DMS53 (cell line): ENCODE measurements around the gene SYNJ2.

ENCODE experiments used
- DNase-seq: peaks from one replicate; lab custom pipeline; 2025; lab: John Stamatoyannopoulos, UW

Gene SYNJ2

DNA sequence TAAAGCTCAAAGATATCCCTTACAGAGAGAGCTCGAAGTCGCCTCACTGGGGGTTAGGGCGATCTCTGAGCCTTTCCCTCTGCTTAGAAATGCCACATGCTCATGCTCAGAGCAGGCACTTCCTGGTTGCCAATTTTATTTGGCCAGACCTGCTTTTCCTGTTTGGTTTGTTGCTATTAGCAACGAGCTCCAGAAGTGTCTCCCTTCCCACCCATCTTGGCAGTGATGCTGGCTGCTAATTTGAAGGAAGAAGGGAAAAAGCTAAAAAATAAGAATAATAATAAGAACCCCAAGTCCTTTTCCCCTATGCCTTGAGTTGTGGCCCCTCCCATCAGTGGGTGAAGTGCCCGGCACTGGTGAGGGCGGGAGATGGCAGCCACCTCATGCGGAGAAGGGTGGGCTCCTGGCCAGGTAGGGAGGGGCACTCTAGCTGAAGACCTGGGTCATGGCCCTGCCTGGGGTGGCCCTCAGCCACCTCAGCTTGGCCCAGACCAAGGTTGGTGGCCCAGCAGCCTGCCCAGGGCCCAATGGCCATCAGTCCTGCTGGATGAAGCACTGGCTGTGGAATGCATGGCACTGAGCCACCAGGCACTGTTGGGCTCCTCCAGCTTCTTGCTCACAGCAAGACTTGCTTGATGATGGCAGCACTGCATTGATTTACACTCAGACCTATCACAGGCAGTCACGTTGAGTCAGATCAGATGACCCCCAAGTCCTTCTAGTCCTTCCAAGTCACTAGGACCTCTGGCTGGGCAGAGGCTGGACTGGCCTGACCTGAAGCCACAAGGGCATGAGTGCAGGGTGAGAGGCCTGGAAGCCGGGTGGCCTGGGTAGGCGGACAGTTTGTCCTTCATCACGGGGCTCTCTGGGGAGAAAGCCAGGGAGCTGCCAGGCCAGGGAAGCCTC, 79.0 kb downstream of the SYNJ2 start:
- peak; percentile 89 for DNase-seq

DNA sequence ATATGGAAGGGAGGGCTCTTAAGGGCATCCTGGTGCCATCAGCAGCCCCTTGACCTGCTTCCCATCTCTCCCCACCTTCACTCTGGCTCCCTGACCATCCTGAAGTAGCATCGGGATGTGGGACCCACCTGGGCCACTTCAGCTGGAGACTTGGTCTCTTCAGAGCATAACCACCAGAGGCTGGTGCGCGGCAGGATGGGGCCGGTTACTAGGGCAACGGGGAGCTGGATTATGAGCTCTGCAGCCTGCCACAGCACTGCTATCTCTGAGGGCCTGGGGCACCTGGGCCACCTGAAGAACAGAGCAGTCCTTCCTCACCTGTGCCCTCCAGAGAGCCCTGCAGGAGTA, 79.7 kb downstream of the SYNJ2 start:
- peak; percentile 7 for DNase-seq

DNA sequence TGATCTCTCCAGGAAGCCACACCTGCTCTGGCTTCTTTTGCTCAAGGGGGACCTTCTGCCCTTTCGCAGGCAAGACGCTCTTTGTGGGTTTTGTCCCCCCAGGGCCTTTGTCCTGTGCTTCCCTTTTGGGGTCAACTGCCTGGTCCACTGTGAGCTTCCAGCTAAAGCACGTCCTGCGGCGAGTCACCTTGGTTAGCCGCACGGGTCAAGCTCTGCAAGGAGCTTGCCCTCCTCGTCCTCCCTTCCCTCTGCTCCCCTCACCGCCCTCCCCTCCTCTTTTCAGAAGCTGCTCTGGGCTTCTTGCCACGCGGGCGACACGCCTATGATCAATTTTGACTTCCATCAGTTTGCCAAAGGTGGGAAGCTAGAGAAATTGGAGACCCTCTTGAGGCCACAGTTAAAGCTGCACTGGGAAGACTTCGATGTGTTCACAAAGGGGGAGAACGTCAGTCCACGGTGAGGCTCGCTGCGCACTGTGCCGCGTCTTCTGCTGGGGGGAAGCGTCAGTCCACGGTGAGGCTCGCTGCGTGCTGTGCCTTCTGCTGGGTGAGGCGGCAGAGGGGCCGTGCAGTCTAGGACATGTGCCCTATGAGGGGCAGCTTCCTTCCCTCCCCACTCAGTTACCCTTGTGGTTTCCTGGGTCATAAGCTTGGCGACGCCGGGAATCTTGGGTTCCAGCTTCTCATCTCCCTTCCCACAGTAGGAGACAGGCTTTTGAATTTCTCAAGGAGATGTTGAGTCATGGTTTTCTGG, 80.2 kb downstream of the SYNJ2 start:
- DNase-seq = no peak

DNA sequence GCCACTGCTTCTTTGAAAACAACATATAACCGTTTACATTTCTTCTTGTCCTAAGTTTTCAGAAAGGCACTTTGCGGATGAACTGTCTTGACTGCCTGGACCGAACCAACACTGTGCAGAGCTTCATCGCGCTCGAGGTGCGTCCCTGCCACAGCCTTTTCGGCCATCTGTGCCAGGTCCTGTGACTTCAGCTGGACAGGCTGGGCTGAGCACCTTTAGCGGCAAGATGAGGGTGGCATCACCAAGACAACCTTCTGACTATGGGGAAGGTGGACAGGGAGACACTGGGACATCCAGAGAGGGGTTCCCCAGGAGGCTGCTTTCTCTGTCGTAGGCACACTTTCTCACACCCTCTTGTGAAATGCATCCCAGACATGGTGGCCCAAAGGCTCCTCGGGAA, 82.1 kb downstream of the SYNJ2 start:
- DNase-seq = no peak

DNA sequence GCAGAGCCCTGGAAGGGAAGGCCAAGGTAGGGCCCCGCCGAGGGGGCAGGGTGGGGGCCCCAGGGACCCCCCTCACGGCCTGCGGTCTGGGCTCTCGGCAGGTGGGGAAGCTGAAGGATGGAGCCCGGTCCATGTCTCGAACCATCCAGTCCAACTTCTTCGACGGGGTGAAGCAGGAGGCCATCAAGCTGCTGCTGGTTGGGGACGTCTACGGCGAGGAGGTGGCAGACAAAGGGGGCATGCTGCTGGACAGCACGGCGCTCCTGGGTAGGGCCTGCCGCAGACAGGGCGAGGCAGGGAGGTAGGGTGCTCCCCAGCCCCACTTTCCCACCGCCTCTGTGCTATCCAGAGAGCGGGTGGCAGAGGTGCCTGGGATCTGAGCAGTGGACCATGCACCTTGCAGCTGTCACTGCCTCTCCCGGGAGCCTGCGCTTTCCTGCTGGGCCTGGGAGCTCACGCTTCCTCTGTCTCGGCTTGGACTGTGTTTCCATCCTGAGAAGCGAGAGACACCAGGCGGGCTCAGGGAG, 83.1 kb downstream of the SYNJ2 start:
- no peak for DNase-seq

DNA sequence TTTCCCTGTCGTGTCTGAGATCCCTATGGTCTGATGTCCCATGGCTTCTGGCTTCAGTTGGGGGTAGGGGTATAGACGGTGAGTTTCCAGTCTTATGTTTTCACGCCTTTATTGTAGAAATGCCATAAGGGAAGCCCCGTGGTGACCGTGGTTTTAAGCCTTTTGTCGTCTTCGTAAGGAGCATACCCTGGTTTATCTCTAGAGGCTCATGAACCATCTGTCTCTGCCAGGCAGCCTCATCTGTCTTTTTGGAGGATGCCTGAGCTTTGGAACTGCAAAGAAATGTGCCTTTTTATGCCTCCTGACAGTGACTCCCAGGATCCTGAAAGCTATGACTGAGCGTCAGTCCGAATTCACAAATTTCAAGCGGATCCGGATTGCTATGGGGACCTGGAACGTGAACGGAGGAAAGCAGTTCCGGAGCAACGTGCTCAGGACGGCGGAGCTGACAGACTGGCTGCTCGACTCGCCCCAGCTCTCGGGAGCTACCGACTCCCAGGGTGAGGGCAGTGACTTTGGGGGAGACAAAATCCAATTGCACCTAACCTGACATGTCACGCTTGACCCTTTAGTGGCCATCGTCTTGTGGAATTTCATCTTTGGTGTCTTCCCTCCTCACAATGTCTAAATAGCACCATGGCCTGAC, 84.6 kb downstream of the SYNJ2 start:
- no peak for DNase-seq

DNA sequence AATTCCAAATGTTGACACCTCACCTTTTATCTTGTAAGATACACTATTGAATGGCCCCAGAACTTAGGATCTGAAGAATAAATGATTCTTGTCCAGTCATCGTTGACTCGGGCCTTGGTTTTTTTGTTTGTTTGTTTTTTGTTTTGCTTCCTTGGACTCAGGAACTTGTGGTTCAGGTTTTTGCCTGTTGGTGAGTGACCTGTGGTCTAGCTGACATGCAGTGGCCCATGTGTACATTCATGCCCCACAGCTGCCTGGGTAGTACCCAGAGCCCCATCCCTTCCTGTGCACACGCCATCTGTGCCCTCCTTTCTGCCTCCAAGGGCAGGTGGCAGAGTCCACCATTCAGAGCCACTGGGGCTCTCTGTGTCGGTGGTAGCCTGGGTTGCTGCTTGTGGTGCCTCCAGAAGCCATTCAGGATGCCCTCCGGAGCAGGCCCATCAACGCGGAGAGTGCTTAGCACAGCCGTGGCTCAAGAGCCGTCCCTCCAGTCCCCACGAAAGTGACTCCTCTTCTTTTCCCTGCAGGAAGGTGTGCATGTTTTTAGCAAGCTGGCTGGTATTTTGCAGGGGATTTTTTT, 85.9 kb downstream of the SYNJ2 start:
- DNase-seq = peak; percentile 54

DNA sequence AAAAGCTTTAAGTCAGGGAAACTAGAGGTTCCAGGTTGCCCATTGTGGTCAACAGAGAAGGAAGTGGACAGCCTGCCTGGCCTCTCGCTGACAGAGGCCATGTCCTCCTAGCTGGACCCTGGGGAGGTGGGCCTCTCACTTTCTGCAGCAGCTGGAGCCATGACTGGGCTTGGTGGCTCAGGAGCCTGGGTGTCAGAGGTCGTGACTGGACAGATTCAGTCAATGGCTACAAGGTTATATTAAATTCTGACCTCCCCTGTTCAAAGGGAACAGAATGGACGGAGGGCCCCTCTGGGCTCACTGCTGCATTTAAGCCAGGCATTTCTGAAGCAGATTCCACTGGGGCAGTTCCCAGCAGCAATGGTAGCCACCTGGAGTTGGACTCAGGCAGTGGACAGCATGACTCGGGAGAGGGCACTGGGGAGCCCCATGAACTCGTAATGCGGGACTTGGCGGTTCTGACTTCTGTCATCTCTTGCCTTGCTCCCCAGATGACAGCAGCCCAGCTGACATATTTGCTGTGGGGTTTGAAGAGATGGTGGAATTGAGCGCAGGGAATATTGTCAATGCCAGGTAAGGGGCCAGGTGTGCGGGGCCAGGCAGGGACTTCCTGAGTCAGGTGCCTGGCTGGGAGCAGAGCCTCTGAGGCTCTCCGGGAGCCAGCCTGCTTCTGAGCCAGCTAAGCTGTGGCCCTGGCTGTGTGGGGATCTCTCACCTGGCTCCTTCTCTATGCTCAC, 86.7 kb downstream of the SYNJ2 start:
- DNase-seq = peak; percentile 67

DNA sequence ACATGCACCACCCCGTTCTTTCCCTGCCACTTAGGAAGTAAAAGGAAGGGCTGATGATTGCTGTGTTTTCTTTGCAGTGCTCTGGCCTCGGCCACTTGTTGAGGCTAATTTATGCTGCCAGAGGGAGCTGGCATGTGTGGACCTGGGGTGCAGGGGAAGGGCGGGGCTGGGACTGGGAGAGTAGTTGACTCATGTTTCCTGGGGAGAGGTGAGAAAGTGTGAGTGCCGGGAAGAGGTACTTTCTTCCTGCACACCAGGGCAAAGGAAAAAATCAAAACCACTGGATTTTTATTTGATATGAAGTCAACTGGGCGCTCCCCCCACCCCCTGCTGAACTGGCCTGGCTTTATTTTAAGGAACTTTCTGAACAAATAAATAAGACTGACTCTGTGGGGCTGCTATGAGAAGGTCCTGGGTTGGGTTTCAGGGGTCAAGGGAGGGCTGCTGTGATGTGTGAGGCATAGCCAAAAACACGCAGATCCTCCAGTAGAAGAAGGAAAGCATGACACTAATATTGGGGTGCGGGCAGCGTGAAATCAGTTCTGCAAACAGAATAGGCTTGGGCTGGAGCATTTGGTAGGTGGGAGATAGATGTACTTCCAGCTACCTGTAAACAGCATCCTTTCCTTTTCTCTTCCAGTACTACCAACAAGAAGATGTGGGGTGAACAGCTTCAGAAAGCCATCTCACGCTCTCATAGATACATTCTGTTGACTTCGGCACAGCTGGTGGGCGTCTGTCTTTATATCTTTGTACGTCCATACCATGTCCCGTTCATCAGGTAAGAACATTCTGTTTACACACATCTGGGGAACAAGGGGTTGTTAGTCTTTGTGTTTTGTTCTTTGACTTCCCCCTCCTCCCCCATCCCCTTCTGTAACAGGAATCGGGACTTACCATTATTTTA, 87.5 kb downstream of the SYNJ2 start:
- DNase-seq = peak; percentile 67

DNA sequence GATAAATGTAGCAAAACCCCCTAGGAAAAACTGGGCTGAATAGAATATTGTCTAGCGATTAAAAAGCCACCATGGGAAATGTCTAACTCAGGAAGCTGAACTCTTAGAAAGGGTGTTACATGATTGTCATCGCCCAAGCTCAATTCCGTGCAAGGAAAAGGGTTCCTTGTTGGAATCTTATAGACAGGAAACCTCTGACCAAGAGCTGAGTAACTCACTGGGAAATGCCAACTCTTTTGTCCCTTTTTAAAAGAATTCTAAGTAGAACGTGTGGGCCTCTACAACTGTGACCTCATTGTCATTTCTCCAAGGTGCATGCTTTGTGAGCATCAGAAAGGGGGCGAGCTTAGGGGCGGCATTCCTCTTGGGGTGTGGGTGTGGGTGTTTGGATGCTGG, 88.1 kb downstream of the SYNJ2 start:
- DNase-seq = no peak

DNA sequence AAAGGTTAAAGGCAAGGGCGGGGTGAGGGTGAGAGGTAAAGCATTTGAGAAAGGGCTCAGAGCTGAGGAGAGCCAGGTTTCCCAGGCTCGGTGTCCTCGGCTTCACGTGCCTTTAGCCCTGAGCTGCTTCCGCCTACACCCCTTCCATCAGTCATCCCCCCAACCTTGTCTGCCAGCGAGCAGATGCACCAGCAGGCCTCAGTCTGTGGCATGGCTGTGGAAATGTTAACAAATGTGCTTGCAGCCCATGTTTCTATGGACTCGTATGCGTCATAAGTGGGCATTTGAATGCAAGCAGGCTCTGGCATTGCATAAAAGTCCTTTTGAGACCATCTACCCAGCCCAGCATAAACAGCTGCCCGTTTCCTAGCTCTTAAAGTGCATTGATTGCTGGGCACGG, 88.8 kb downstream of the SYNJ2 start:
- no peak for DNase-seq

DNA sequence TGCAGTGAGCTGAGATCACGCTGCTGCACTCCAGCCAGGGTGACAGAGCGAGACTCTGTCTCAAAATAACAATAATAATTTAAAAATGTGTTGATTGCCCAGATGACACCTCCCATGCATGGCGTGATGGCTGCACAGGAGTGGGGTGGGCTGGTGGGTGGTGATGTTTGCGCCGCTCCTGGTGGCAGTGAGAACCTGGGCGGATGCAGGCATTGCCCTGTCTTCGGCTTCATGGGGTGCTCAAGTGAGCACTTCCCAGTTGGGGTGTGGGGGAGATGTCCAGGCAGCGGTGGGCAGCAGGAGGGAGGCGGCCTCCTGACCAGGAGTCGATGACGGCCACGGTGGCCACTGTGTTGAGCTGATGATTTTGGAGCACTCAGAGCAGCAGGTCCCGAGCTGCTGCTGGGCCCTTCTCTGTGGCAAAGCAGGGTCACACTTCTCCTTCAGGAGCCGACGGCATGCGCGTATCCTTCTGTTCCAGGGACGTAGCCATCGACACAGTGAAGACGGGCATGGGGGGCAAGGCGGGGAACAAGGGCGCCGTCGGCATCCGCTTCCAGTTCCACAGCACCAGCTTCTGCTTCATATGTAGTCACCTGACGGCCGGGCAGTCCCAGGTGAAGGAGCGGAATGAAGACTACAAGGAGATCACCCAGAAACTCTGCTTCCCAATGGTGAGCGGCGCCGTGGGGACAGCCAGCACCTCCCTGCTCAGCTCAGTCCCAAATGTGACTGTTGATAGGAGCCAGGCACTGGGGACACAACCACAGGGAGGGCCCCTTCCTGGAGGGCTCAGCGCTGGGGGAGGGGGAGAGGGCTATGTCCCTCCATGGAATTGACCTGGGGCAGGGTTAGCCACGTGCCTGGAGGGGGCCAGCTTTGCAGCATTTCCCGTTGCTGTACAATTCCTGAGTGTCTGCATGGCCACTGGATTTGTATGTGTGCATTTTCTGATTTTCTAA, 89.7 kb downstream of the SYNJ2 start:
- DNase-seq = no peak

DNA sequence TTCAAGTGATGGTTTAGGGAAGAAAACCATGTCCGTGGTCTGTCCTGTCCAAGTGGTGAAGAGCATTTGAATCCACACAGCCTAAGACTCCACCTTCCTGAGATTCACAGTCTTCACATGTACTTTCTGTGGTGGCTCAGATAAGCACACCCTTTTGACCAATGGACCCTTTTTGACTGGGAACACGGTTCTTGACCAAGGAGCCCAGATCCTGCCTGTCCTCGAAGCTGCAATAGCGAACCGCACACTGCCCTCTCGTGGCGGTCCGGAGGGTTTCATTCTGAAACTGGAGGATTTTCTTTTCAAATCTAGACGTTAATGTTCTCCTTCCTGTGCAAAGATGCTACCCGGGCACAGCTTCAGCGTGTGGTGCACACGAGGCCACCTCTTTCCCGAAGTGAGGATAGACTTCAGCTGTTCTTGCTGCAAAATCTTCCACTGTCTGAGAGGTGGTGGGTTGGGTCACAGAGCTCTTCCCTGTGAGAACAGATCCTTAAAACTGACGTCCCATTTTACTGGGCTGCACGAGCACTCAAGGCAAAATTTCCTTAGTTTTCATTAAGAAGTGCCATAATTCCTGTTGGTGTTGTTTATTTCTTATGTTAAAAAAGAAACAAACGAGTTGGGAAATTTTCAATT, 90.5 kb downstream of the SYNJ2 start:
- peak; percentile 70 for DNase-seq

DNA sequence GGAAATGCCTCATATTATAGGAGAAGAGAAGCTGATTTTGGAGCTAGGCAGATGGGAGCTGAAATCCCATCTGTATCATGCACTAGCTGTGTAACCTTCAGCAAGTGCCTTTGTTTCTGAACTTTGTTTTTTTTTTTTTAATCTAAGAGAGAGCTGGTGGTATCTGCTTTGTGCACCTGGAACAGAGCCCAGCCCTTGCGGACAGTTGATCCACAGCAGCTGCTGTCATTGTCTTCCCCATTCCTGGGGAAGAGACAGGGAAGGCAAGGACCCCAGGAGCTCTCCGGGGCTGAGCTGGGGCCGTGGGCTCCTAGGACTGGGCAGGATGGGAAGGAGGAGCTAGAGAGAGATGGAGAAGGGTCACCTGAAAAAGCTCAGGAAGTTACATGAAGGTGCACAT, 92.1 kb downstream of the SYNJ2 start:
- DNase-seq = no peak

DNA sequence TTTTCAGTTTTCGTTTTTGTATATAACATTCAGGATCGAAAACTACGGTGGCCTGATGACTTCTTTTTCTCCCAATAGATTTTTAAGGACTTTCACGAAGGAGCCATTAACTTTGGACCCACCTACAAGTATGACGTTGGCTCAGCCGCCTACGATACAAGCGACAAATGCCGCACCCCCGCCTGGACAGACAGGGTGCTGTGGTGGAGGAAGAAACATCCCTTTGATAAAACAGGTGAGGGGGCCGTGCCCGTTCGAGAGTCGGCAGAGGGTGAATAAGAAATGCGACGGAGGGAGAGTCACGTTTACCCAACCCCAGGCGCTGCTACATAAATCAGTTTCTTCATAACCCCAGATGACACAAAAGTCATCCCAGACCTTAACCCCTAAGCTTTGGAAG, 94.9 kb downstream of the SYNJ2 start:
- no peak for DNase-seq

DNA sequence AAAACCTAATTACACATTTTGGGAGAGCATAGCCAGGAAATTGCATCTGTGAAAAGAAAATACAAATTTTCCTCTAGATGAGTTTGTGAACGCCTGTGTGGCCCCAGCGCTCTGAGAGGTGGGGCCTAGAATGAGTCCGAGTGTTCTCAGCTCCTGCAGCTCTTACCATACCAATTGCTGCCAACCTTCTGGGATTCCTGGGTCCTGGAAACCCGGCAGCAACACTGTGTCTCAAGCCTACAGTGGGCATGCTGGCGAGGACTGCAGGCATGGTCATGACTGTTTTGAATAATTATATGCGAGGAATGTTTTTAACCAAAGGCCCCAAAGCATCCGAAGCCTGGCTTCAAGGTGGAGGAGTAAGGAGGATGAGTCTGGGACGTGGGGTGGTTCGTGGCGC, 96.0 kb downstream of the SYNJ2 start:
- no peak for DNase-seq

DNA sequence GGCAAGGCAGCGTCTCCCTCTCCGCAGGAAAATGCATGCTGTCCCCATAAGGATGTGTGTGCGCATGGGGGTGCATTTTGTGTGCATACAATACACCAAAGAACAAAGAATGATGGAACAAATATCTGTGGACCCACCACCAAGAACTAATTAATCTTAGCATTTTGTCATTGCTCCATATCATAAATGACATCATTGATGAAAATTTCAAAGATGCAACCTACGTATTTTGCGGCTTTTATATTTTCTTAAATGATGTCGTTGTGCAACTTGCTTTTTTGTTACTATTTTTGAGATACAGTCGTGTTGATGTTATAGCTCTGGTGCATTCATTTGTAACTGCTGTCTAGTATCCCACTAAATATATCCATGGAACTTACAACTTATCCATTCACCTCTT, 96.7 kb downstream of the SYNJ2 start:
- DNase-seq = no peak

DNA sequence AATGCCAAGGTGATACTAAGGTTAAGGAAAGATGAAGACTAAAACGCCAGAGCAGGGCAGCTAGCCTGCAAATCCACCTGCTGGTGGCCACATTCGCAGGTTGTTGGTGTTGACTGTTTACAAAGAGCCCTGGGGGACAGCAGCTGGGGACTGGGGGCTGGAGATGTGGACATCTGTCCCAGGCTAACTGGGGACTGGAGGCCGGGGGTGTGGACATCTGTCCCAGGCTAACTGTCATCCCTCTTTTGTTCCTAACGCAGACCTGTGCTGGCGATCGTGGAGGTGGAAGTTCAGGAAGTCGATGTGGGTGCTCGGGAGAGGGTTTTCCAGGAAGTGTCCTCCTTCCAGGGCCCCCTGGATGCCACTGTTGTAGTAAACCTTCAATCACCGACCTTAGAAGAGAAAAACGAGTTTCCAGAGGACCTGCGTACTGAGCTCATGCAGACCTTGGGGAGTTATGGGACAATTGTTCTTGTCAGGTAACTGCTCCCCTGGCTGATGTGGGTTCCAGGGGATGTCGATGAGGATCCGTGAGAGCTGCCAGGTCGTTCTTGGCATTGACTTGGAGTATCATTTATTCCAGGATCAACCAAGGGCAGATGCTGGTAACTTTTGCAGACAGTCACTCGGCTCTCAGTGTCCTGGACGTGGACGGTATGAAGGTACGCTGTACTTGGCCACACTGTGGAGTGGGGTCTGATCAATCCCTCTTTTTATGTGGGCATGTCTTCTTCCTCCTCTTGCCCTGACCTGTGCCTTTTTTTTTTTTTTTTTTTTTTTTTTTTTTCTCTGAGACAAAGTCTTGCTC, 99.4 kb downstream of the SYNJ2 start:
- no peak for DNase-seq
